WI38 (cell line): ENCODE data around the gene ACTRT2.

Experiments
- H3K4me3 ChIP-seq: 2 replicates; pipeline ENCODE4 v1.5.1; 2011; ENCODE audit warnings: low read depth, mild to moderate bottlenecking, control low read depth, low read length
- TF ChIP-seq, protein P1 (sequence below): IDR thresholded peaks from 2 replicates; pipeline ENCODE4 v1.5.1; 2012; ENCODE audit warnings: low read depth, mild to moderate bottlenecking, control low read depth, low read length

Gene ACTRT2

GRCh38 chr1:3065396-3065795 lies 44.1 kb downstream of the ACTRT2 start:
- H3K4me3 ChIP-seq = no peak overlapping the region
- TF ChIP-seq, protein P1, sequence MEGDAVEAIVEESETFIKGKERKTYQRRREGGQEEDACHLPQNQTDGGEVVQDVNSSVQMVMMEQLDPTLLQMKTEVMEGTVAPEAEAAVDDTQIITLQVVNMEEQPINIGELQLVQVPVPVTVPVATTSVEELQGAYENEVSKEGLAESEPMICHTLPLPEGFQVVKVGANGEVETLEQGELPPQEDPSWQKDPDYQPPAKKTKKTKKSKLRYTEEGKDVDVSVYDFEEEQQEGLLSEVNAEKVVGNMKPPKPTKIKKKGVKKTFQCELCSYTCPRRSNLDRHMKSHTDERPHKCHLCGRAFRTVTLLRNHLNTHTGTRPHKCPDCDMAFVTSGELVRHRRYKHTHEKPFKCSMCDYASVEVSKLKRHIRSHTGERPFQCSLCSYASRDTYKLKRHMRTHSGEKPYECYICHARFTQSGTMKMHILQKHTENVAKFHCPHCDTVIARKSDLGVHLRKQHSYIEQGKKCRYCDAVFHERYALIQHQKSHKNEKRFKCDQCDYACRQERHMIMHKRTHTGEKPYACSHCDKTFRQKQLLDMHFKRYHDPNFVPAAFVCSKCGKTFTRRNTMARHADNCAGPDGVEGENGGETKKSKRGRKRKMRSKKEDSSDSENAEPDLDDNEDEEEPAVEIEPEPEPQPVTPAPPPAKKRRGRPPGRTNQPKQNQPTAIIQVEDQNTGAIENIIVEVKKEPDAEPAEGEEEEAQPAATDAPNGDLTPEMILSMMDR = no peak

- no peak overlapping the region for H3K4me3 ChIP-seq
- TF ChIP-seq, protein P1 = no peak
Measured at GRCh38 chr1:3065797-3066196, 44.5 kb downstream of the ACTRT2 start.

GRCh38 chr1:3066250-3066711 lies 45.0 kb downstream of the ACTRT2 start:
- TF ChIP-seq, protein P1 = peak; percentile 6; the same call in 1 of the 2 replicates
- H3K4me3 ChIP-seq = no peak overlapping the region

DNA sequence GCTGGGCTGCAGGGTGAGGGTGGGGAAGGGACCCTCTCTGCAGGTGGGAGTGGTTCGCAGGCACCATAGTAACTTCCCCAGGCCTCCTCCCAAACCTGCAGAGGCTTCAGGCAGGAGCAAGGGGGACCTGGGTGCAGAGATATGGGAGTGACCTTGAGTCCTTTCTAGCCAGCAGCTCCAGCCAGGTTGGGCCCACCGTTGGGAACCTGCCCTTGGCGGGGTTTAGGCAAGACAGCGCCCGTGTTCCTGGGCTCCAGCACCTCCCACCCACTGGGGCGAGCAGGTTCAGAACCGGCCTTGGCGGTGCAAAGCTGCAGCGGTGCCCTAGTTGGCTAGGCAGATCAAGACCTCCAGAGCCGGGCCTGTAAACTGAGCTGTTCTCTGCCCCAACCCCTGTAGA lies 45.6 kb downstream of the ACTRT2 start:
- no peak overlapping the region for H3K4me3 ChIP-seq
- TF ChIP-seq, protein P1 = no peak

DNA sequence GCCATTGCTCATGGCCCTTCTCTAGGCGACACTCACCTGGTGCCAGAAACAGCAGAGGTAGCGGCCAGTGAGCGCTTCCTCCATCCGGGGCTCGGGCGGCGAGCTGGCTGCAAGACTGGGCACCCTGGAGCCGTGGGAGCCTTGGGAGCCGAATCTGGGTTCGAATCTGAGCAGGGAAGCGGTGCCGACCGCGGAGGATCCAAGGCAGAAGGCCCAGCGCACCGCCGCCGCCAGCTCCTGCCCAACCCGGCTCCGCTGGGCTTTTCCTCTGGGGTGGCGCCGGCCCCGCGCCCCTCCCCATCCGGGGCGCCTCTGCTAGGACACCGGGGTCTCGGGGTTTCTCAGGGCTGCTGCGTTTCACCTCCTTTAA lies 46.0 kb downstream of the ACTRT2 start:
- TF ChIP-seq, protein P1 = no peak
- no peak overlapping the region for H3K4me3 ChIP-seq

GRCh38 chr1:3067671-3068563 lies 46.6 kb downstream of the ACTRT2 start:
- TF ChIP-seq, protein P1 = no peak
- H3K4me3 ChIP-seq = no peak overlapping the region

- H3K4me3 ChIP-seq = peak within 1 kb of the TSS; percentile 57
- TF ChIP-seq, protein P1 = no peak
Measured at GRCh38 chr1:3068564-3069431, 47.5 kb downstream of the ACTRT2 start, which contains the start of gene PRDM16. TSS of gene PRDM16 (plus strand) at chr1:3069203. CDS start at chr1:3069260, 57 bp downstream.
